Tongue (tissue), 2 donors: ENCODE measurements around the gene OAT. TPM values are rescaled to one million over a fixed set of nuclear protein-coding genes. Genes with fewer than 3 reads are reported as not detected.
"Not testable (repeated sequence)": the region's sequence is repeated elsewhere in the genome, so short reads cannot be mapped to it uniquely, and the experiment has no call there.

ENCODE experiments used
- DNase-seq: peaks from one replicate; pipeline ENCODE4 v3.0.0-alpha.2; 2015
- total RNA-seq: library from RNA; depleted of rRNA; stranded (reverse); fragments of >200 nt; gene quantifications from one replicate; pipeline ENCODE4 v1.2.3, GENCODE V29; 2014

OAT gene
- total RNA-seq, 1 donor from 2014 or later, result 99.2 TPM

GRCh38 chr10:124447751-124448466 is 29.2 kb upstream of the OAT start:
- DNase-seq, result no peak

DNA sequence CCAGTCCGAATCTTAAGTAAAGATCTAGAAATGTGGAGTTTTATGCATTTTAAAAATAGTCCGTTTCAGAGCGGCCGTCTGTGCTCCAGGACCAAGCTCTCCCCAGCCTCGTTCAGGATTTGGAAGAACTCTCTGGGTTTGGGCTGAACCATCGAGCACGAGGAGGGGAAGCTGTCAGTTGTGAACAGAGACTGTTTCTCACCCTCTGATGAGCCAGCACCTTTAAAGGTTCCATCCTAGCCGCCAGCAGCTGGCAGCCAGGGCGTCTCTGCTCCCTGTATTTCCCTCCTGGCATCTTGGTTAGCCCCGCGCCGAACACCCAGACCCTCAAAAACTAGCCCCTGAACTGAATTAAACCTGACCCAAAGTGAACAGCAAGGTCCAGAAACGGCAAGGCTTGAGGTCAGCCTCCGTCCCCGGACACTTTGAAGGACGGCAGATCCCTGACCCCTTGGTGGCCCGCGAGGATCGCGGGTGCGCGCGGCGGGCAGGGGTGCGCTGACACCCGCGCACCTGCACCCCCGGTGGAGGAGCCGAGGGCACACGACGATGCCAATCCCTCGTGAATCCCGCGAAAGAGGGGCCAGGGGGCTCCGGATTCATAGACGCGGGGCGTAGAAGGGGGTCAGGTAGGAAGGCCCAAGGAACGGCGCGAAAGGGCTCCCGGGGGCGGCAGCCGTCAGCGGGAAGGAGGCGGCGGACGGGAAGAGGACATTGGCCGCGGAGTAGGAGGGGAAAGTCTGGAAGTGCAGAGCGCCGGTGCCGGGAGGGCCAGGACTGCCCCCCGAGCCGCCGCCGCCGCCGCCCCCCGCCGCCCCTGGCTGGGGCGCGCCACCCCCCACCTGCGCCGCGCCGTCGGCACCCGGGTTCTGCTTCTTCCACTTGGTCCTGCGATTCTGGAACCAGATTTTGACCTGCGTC is 28.4 kb upstream of the OAT start:
- DNase-seq, result no peak

DNA sequence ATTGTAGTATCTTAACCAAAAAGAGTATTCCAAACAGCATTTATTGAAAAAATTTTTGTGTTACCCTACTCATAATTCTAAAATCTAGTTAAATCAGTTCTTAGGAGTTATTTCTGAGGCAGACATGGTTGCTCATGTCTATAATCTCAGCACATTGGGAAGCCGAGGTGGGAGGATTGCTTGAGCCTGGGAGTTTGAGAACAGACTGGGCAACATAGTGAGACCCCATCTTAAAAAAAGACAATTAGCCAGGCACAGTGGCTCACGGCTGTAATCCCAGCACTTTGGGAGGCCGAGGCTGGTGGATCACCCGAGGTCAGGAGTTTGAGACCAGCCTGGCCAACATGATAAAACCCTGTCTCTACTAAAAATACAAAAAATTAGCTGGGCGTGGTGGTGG is 23.0 kb upstream of the OAT start:
- not testable (repeated sequence) for DNase-seq

- DNase-seq, result no peak
Measured at GRCh38 chr10:124436191-124436638, 17.5 kb upstream of the OAT start.

DNA sequence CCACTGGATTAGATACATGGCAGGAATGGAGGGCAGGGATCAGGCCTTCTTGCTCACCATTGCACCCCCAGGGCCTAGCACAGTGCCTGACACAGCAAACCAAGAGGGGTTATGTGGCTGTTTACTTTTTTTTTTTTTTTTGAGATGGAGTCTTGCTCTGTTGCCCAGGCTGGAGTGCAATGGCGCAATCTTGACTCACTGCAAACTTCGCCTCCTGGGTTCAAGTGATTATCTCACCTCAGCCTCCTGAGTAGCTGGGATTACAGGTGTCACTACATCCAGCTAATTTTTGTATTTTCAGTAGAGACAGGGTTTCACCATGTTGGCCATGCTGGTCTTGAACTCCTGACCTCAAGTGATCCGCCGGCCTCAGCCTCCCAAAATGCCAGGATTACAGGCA is 17.0 kb upstream of the OAT start:
- not testable (repeated sequence) for DNase-seq

- no peak for DNase-seq
Measured at GRCh38 chr10:124433461-124433860, 14.7 kb upstream of the OAT start.

DNA sequence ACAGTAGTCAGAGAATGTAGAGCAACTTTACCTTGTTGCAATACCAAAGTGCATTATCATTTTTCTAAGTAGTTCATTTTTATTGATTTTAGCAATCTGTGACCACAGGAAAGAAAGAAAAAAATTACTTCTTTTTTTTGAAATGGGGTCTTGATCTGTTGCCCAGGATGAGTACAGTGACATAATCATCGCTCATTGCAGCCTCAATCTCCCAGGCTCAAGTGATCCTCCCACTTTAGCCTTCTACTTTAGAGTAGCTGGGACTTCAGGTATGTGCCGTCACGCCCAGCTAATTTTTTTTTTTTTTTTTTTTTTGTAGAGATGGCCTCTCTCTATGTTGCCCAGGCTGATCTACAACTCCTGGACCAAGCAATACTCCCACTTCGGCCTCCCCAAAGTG is 11.4 kb upstream of the OAT start:
- no peak for DNase-seq

DNA sequence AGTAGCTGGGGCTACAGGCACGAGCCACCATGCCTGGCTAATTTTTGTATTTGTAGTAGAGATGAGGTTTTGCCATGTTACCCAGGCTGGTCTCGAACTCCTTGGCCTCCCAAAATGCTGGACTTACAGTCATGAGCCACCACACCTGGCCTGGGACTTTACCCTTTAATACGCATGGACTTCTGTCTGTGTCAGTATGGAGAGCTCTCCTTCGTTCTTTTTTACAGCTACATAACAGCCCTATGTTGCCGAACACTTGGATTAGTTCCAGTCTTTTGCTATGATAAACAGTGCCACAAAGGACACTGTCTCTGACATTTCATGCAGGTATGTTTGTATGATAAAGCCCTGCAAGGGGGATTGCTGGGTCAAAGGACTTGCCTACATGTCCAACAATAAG is 10.9 kb upstream of the OAT start:
- DNase-seq, result no peak

- no peak for DNase-seq
Measured at GRCh38 chr10:124428207-124428777, 9.6 kb upstream of the OAT start.

- no peak for DNase-seq
Measured at GRCh38 chr10:124425227-124425962, 6.7 kb upstream of the OAT start.

GRCh38 chr10:124423813-124424212 is 5.1 kb upstream of the OAT start:
- DNase-seq, result no peak

- DNase-seq, result no peak
Measured at GRCh38 chr10:124422742-124423141, 4.0 kb upstream of the OAT start.

DNA sequence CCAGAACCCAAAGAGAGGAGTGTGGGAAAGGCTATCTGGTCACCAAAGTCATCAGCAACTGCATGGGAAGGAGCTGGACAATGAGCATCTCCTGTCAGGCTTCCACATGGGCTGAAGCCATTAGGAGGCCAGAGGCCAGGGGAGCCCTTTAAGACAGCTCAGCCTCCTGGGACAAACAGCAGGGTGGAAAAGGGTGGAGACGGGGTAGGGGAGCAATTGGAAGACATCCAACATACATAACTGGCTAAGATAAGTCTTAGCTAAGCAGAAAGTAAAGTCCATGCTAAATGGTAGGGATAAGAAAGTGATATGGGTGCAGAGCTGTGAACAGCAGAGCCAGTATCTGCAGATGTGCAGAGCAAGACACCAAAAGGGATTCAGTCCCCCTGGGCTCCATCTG is 1.5 kb upstream of the OAT start:
- DNase-seq, result no peak

GRCh38 chr10:124419635-124420034 is 912 bp upstream of the OAT start:
- DNase-seq, result no peak

- DNase-seq, result peak; percentile 70
Measured at GRCh38 chr10:124417895-124418725, 613 bp downstream of the OAT start.

- peak; percentile 68 for DNase-seq
Measured at GRCh38 chr10:124416733-124417132, 2.0 kb downstream of the OAT start.

DNA sequence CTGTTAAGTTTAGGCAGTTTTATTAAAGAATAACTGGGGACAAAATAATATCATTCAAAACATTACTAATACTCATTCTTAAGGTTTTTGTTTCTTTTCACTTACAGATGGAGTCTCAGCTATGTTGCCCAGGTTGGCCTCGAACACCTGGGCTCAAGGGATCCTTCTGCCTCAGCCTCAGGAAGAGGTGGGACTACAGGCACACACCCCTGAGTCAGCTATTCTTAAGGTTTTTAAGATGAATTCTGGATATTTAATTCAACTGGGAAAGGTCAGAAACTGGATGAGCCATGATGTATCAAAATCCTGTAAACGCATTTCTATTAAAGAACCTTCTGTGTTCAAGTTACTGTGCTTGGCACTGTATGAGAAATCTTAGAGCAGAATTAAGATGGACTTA is 3.5 kb downstream of the OAT start:
- peak; percentile 33 for DNase-seq

DNA sequence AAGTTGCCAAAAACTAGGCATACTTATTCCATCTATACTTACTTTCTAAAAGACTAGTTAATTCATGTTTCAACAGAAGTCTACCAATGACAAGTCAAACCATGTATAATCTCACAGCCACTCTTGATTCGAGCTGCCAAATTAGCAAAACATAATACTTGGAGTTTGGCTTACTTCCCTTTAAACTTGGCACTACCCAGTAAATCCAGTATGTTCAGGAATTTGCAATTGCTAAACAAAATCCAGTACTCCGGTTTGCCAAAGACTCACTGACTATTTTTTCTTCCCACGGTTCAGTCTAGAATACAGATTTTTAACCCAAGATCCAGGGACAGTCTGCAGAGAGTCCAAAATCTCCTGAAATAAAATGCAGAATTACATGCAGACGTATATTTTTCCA is 4.6 kb downstream of the OAT start:
- DNase-seq, result peak; percentile 79

- no peak for DNase-seq
Measured at GRCh38 chr10:124409696-124410095, 9.0 kb downstream of the OAT start.

- no peak for DNase-seq
Measured at GRCh38 chr10:124408357-124408756, 10.4 kb downstream of the OAT start.

- no peak for DNase-seq
Measured at GRCh38 chr10:124407456-124407855, 11.3 kb downstream of the OAT start.
